Putamen (tissue), 1 donor: ENCODE measurements around the gene MOCS1.
A peak's percentile ranks its signal among the peaks of the same experiment; 100 is the strongest.

Experiments
- DNase-seq: peaks from one replicate; pipeline ENCODE4 v3.0.0-alpha.2; 2016; ENCODE audit warnings: low spot score

MOCS1 gene

GRCh38 chr6:39876111-39876510 is 58.2 kb downstream of the MOCS1 start:
- DNase-seq: no peak

GRCh38 chr6:39873439-39873838 is 60.8 kb downstream of the MOCS1 start:
- DNase-seq: no peak

- DNase-seq: no peak
These were observed 63.3 kb downstream of the MOCS1 start for GRCh38 chr6:39870950-39871349.

GRCh38 chr6:39867592-39867991 is 66.7 kb downstream of the MOCS1 start:
- DNase-seq: no peak

GRCh38 chr6:39865011-39865888 is 69.0 kb downstream of the MOCS1 start:
- peak; percentile 46 for DNase-seq

GRCh38 chr6:39861663-39862062 is 72.6 kb downstream of the MOCS1 start:
- no peak for DNase-seq

- DNase-seq: no peak
These were observed 75.2 kb downstream of the MOCS1 start for GRCh38 chr6:39859025-39859424.

- DNase-seq: no peak
These were observed 78.8 kb downstream of the MOCS1 start for GRCh38 chr6:39855356-39855995.
